Mucosa of descending colon (tissue), 3 donors: ENCODE data around the gene PSG5. TPM values are rescaled to one million over a fixed set of nuclear protein-coding genes. Genes with fewer than 3 reads are reported as not detected.
A peak's percentile ranks its signal among the peaks of the same experiment; 100 is the strongest.
"Not testable (repeated sequence)": the region's sequence is repeated elsewhere in the genome, so short reads cannot be mapped to it uniquely, and the experiment has no call there.

Source experiments
- ATAC-seq: fragments of 200-7000 bp; cut with Tn5 transposase; one replicate; pipeline ENCODE4 v1.9.1; 2020; ENCODE audit warnings: mild to moderate bottlenecking, moderate library complexity
- DNase-seq, 3 donors: peaks; one replicate each; pipeline ENCODE4 v3.0.0-alpha.2; 2020
- H3K36me3 ChIP-seq: fragments of 200-600 bp; one replicate; pipeline ENCODE4 v1.8.0; 2021; ENCODE audit warnings: low read depth, mild to moderate bottlenecking
- H3K4me1 ChIP-seq: fragments of 200-600 bp; one replicate; pipeline ENCODE4 v1.8.0; 2021; ENCODE audit warnings: low read depth, mild to moderate bottlenecking
- H3K4me3 ChIP-seq: fragments of 200-600 bp; one replicate; pipeline ENCODE4 v1.8.0; 2021; ENCODE audit warnings: mild to moderate bottlenecking
- H3K9me3 ChIP-seq: fragments of 200-600 bp; one replicate; pipeline ENCODE4 v1.8.0; 2021; ENCODE audit warnings: mild to moderate bottlenecking
- CTCF ChIP-seq: fragments of 200-600 bp; IDR thresholded peaks from one replicate; pipeline ENCODE4 v1.8.0; 2022; ENCODE audit warnings: antibody characterized with exemption, mild to moderate bottlenecking
- intact Hi-C, 2 donors: fragments of 100-400 bp; cut with DNase I in 1 of 2; cut with micrococcal nuclease in 1 of 2; formaldehyde crosslinking; loops; one replicate each; pipeline versions ENCODE4 v1.11.0 to v1.11.1; 2022; cut with DNase I, micrococcal nuclease
- total RNA-seq, 3 donors: library from RNA; stranded (reverse); fragmentation: NEBNext Ultra II Directional in 2 of 3; extraction: Animal tissue kit (Norgen Biotek cat#: 25700) in 2 of 3; gene quantifications; one replicate each; pipeline versions ENCODE4 v1.2.1 to v1.2.4, GENCODE V29; 2021 to 2023
- donor health status: DM: no; HTN: no; CAD: no; lungs with moderate emphysema.
- donor health status: DM: no; HTN: no; CAD: no.
- donor health status: DM: no; HTN: yes; CAD: no.

PSG5 gene
- total RNA-seq, 3 donors from 2014 or later = not detected

GRCh38 chr19:43207991-43208390 is 21.7 kb upstream of the PSG5 start:
- H3K36me3 ChIP-seq = no peaks in the 10 kb centered on the region
- no peak for TF ChIP-seq CTCF
- intact Hi-C loops = no loop called here
- DNase-seq (no peak), ATAC-seq (no peak)
- H3K9me3 ChIP-seq = no peaks in the 10 kb centered on the region
- no peaks in the 10 kb centered on the region for H3K4me1 ChIP-seq
- H3K4me3 ChIP-seq = no peak overlapping the region

GRCh38 chr19:43207174-43207573 is 20.8 kb upstream of the PSG5 start:
- H3K4me3 ChIP-seq, H3K36me3 ChIP-seq, H3K4me1 ChIP-seq, ATAC-seq, H3K9me3 ChIP-seq, intact Hi-C loops: not testable (repeated sequence)
- peak in 2 of 3 donors; percentile 9 to 43 for DNase-seq
- TF ChIP-seq CTCF = peak; percentile 23

GRCh38 chr19:43205471-43206105 is 19.3 kb upstream of the PSG5 start, which contains the start of gene PSG4:
Gene PSG4, minus strand, starts transcription at chr19:43205638. Its CDS starts 102 bp downstream, at chr19:43205536.
- H3K4me1 ChIP-seq, H3K9me3 ChIP-seq, DNase-seq, H3K4me3 ChIP-seq, intact Hi-C loops, H3K36me3 ChIP-seq, ATAC-seq: not testable (repeated sequence)

GRCh38 chr19:43203611-43204010 is 17.3 kb upstream of the PSG5 start:
- H3K4me3 ChIP-seq, H3K4me1 ChIP-seq, H3K9me3 ChIP-seq, H3K36me3 ChIP-seq, intact Hi-C loops, DNase-seq, ATAC-seq: not testable (repeated sequence)

GRCh38 chr19:43201891-43202290 is 15.6 kb upstream of the PSG5 start:
- H3K9me3 ChIP-seq, ATAC-seq, H3K36me3 ChIP-seq, H3K4me3 ChIP-seq, H3K4me1 ChIP-seq, intact Hi-C loops, DNase-seq: not testable (repeated sequence)

- ATAC-seq, intact Hi-C loops, H3K4me1 ChIP-seq, H3K9me3 ChIP-seq, H3K36me3 ChIP-seq, H3K4me3 ChIP-seq, DNase-seq: not testable (repeated sequence)
These were observed 15.0 kb upstream of the PSG5 start for GRCh38 chr19:43201337-43201801.

- H3K4me1 ChIP-seq, H3K36me3 ChIP-seq, intact Hi-C loops, H3K9me3 ChIP-seq, ATAC-seq, H3K4me3 ChIP-seq: not testable (repeated sequence)
- peak in 2 of 3 donors; percentile 38 to 43 for DNase-seq
These were observed 12.5 kb upstream of the PSG5 start for GRCh38 chr19:43198686-43199419.

- DNase-seq, H3K4me3 ChIP-seq, H3K4me1 ChIP-seq, ATAC-seq, H3K36me3 ChIP-seq, intact Hi-C loops, H3K9me3 ChIP-seq: not testable (repeated sequence)
These were observed 11.5 kb upstream of the PSG5 start for GRCh38 chr19:43197666-43198397.

GRCh38 chr19:43194397-43194796 is 8.1 kb upstream of the PSG5 start:
- DNase-seq, ATAC-seq, H3K4me1 ChIP-seq, H3K36me3 ChIP-seq, H3K4me3 ChIP-seq, intact Hi-C loops, H3K9me3 ChIP-seq: not testable (repeated sequence)

- intact Hi-C loops, H3K4me3 ChIP-seq, DNase-seq, H3K9me3 ChIP-seq, ATAC-seq, H3K36me3 ChIP-seq, H3K4me1 ChIP-seq: not testable (repeated sequence)
These were observed 6.2 kb upstream of the PSG5 start for GRCh38 chr19:43192381-43193155.

GRCh38 chr19:43188092-43188491 is 1.8 kb upstream of the PSG5 start:
- H3K4me1 ChIP-seq, H3K4me3 ChIP-seq, DNase-seq, ATAC-seq, H3K9me3 ChIP-seq, intact Hi-C loops, H3K36me3 ChIP-seq: not testable (repeated sequence)
